Measurements from ENCODE around the gene MMS19.

The MMS19 gene

GRCh38 chr10:97525086-97525485, 26.9 kb upstream of the MMS19 start:
- no peak for DNase-seq

GRCh38 chr10:97522937-97523336, 24.7 kb upstream of the MMS19 start:
- no peak for DNase-seq

GRCh38 chr10:97522071-97522470, 23.8 kb upstream of the MMS19 start:
- DNase-seq = no peak

- DNase-seq = no peak
Measured at GRCh38 chr10:97520978-97521761, 22.9 kb upstream of the MMS19 start.

- no peak for DNase-seq
Measured at GRCh38 chr10:97520520-97520919, 22.3 kb upstream of the MMS19 start.

- DNase-seq = no peak
Measured at GRCh38 chr10:97519342-97519741, 21.1 kb upstream of the MMS19 start.

- DNase-seq = peak; percentile 44
Measured at GRCh38 chr10:97518301-97519043, 20.2 kb upstream of the MMS19 start.

- DNase-seq = no peak
Measured at GRCh38 chr10:97517778-97518300, 19.6 kb upstream of the MMS19 start.

- no peak for DNase-seq
Measured at GRCh38 chr10:97517096-97517750, 19.0 kb upstream of the MMS19 start.

- DNase-seq = no peak
Measured at GRCh38 chr10:97515271-97515978, 17.2 kb upstream of the MMS19 start.

- DNase-seq = no peak
Measured at GRCh38 chr10:97514344-97514743, 16.1 kb upstream of the MMS19 start.

- DNase-seq = peak; percentile 50
Measured at GRCh38 chr10:97512993-97513392, 14.8 kb upstream of the MMS19 start.

GRCh38 chr10:97511711-97512440, 13.7 kb upstream of the MMS19 start:
- no peak for DNase-seq

- no peak for DNase-seq
Measured at GRCh38 chr10:97510686-97511085, 12.5 kb upstream of the MMS19 start.

GRCh38 chr10:97509120-97509680, 11.0 kb upstream of the MMS19 start:
- DNase-seq = no peak

GRCh38 chr10:97508342-97508741, 10.1 kb upstream of the MMS19 start:
- DNase-seq = no peak

- no peak for DNase-seq
Measured at GRCh38 chr10:97506199-97506991, 8.2 kb upstream of the MMS19 start.

GRCh38 chr10:97505152-97505551, 6.9 kb upstream of the MMS19 start:
- DNase-seq = no peak

GRCh38 chr10:97503406-97503805, 5.2 kb upstream of the MMS19 start:
- no peak for DNase-seq

- no peak for DNase-seq
Measured at GRCh38 chr10:97502916-97503315, 4.7 kb upstream of the MMS19 start.

- DNase-seq = no peak
Measured at GRCh38 chr10:97500297-97500575, 2.0 kb upstream of the MMS19 start.

Measured in NCI-H2171 treated with DMSO at 0.1 percent for 48 hours (cell line).